Suprapubic skin (tissue), 4 donors: ENCODE data around the gene CCDC7.

Source experiments
- EP300 ChIP-seq: sonication (generic); formaldehyde crosslinking; IDR thresholded peaks from one replicate; pipeline ENCODE4 v1.6.1; 2017; ENCODE audit warnings: antibody characterized with exemption
- POLR2A ChIP-seq, 2 donors: fragments of 450-650 bp; IDR thresholded peaks; one replicate each; pipeline ENCODE4 v1.6.1; 2017; ENCODE audit warnings: antibody characterized with exemption in 2 of 2, mild to moderate bottlenecking in 2 of 2, moderate library complexity in 2 of 2
- POLR2AphosphoS5 ChIP-seq, 3 donors: sonication (generic); formaldehyde crosslinking; IDR thresholded peaks; one replicate each; pipeline ENCODE4 v1.6.1; 2017; ENCODE audit warnings: antibody characterized with exemption in 3 of 3
- TF ChIP-seq, protein P1 (sequence below), 2 donors: fragments of 200-600 bp in 1 of 2; fragments of 450-650 bp in 1 of 2; sonication (generic) in 1 of 2; IDR thresholded peaks; one replicate each; pipeline ENCODE4 v1.5.1; 2016 to 2019; ENCODE audit warnings: antibody characterized with exemption in 2 of 2, mild to moderate bottlenecking in 1 of 2, moderate library complexity in 1 of 2

DNA sequence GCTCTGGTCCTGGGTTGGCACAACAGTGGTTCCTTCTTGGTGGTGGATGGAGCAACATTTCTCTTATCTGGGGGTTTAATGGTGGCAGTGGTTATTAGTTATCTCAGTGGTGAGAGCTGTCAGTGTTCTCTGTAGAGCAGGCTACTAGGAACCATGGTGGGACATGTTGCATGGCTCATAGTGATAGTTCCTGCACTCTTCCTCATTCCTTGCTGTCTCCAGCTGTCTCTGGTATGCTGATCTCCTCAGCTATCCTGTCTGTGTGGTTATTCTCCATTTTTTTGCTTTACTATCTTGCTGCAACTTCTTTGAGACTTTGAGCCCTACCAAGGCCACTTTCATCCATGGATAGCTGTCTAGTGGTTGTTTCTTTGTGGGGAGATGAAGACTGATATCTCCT is 44.0 kb downstream of the CCDC7 start:
- TF ChIP-seq, protein P1, sequence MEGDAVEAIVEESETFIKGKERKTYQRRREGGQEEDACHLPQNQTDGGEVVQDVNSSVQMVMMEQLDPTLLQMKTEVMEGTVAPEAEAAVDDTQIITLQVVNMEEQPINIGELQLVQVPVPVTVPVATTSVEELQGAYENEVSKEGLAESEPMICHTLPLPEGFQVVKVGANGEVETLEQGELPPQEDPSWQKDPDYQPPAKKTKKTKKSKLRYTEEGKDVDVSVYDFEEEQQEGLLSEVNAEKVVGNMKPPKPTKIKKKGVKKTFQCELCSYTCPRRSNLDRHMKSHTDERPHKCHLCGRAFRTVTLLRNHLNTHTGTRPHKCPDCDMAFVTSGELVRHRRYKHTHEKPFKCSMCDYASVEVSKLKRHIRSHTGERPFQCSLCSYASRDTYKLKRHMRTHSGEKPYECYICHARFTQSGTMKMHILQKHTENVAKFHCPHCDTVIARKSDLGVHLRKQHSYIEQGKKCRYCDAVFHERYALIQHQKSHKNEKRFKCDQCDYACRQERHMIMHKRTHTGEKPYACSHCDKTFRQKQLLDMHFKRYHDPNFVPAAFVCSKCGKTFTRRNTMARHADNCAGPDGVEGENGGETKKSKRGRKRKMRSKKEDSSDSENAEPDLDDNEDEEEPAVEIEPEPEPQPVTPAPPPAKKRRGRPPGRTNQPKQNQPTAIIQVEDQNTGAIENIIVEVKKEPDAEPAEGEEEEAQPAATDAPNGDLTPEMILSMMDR (IDR thresholded peaks at IDR 0.05), result no peak
- TF ChIP-seq POLR2AphosphoS5 (IDR thresholded peaks at IDR 0.05) (no peak), POLR2A (IDR thresholded peaks at IDR 0.05) (no peak), EP300 (no peak)
